ENCODE data around the gene OLA1. TPM values are rescaled to one million over a fixed set of nuclear protein-coding genes. Genes with fewer than 3 reads are reported as not detected.

Gene OLA1
- polyA plus RNA-seq, 3 donors = 140 to 160 (median 155) TPM

DNA sequence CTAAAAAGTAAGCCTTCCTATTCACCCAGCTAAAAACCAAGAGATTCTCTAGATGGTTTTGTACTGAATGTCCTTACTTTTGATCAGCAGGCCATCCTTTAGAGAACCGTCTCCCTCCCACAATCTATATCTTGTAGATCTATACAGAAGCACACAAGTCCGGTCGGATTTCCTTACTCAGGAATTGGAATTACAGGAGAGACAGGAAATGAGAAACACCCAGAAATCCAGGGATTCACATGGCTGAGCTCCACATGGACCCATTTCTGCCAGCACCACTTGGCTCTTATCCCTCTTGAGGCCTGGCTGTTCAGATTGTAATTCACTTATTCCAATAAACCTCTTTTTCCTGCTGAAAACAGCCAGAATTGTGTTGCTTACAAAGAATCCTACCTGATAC, 4.5 kb downstream of the OLA1 start:
- no peak for DNase-seq (ENCODE audit: extremely low read depth in 1 of 11, low read depth in 9 of 11, low spot score in 4 of 11)

DNA sequence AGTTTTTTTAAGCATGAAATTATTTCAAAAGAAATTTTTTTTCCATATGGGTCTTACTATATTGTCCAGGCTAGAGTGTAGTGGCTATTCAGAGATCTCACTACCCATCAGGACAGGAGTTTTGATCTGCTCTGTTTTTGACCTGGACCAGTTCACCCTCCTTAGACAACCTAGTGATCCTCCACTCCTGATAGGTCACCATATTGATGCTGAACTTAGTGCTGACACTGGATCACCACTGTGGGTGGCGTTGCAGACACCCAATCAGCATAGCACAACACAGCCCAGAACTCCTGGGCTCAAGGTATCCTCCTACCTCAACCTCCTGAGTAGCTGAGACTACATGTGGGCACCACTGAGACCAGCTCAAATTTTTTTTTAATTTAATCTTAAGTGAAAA, 8.2 kb downstream of the OLA1 start:
- no peak for DNase-seq (ENCODE audit: extremely low read depth in 1 of 11, low read depth in 9 of 11, low spot score in 4 of 11)

DNA sequence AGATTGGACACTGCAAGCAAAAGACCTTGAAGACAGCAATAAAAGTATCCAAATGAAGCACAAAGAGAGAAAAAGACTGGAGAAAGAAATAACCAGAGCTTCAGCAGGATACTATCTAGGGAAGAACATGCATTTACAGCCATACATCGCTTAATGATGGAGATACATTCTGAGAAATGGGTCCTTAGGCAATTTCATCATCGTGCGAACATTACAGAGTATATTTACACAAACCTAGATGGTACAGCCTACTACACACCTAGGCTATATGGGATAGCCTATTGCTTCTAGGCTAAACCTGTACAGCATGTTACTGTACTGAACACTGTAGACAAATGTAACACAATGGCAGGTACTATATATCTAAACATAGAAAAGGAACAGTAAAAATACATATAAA, 11.9 kb downstream of the OLA1 start:
- no peak for DNase-seq (ENCODE audit: extremely low read depth in 1 of 11, low read depth in 9 of 11, low spot score in 4 of 11)

DNA sequence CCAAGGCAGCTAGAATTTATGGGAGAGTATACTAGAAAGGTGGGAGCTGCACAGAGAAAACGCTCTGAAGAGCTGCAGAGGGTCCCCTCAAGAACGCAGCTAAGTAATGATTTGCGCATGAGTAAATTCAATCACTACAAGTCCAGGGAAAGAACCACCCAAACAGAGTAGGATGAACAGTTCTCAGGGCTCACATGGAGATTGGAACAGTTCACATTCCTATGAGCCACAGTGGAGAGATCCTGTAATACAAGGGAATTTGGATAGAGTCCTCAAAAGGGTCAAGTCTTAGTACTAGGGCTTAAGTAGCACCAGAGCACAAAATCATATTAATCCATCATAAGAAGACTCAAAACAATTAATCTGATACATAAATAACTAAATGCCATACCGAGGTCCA, 12.7 kb downstream of the OLA1 start:
- DNase-seq (ENCODE audit: extremely low read depth in 1 of 11, low read depth in 9 of 11, low spot score in 4 of 11) = no peak

DNA sequence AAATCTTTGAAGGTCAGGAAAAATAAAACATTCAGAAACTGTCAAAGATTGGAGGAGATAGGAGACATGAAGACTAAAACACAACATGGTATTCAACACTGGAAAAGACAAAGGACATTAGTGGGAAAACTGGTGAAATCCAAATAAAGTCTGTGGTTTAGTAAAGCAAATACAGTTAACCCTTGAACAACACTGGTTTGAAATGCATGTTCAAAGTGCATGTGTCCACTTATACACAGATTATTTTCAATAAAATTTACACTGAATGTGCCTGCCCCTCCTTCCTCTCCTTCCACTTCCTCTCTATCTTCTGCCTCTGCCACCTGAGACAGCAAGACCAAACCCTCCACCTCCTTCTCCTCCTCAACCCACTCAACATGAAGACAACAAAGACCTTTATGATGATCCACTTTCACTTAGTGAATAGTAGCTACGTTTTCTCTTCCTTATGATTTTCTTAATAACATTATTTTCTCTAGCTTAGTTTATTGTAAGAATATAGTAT, 14.5 kb downstream of the OLA1 start:
- no peak for DNase-seq (ENCODE audit: extremely low read depth in 1 of 11, low read depth in 9 of 11, low spot score in 4 of 11)

DNA sequence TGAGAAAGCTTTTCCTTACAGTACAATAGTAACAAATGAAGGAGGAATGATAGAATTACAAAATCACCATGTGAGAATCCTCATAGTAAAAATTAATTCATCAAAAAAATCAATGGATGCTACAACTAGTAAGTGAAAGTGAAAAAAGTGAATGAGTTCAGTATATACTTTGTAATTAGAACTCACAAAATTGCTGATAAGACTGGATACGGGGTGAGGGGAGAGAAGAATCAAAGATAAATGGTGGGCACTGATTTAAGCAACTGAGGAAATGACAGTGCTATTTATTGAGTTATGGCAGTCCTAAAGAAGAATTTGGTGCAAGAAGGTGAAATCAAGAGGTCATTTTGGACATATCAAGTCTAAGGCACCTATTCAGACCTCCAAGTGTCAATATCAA, 20.6 kb downstream of the OLA1 start:
- DNase-seq (ENCODE audit: extremely low read depth in 1 of 11, low read depth in 9 of 11, low spot score in 4 of 11) = no peak

DNA sequence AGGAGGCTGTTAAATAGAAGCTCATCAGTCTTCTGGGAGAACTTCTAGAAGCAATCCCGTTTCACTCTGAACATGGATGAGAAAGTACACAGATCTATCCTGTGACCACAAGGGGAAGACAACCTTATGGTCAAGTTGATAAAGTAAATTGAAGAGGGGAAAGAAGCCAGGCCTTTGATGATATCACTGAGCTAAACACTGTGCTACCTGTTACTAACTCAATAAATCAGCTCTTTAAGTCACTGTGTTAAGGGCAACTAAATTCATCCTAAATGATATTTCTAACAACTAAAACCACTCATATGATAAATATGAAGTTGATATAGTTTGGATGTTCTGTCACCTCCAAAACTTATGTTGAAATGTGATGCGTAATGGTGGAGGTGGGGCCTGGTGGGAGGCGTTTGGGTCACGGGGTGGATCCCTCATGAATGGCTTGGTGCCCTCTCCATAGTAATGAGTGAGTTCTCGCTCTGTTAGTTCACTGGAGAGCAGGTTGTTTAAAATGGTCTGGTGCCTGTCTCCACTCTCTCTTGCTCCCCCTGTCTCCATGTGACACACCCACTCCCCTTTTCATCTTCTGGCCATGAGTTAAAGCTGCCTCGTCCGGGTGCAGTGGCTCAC, 23.6 kb downstream of the OLA1 start:
- DNase-seq (ENCODE audit: extremely low read depth in 1 of 11, low read depth in 9 of 11, low spot score in 4 of 11) = no peak

DNA sequence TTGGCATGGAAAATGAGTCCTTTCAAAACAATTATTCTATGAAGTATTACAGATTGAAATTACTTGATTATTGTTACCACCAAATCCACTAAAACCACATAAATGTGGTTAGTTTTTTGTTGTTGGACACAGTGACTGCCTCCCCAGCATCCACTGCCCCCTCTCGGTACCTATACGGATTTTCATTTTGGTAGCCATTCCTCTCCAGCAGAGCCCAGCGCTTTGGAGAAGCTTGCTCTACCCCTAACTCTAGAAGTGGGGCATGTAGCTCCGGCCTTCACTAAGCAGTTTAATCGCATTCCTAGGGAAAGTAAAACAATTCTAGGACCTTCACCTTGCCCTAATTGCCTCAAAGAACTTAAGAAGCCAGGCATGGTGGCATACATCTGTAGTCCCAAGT, 24.2 kb downstream of the OLA1 start:
- no peak for DNase-seq (ENCODE audit: extremely low read depth in 1 of 11, low read depth in 9 of 11, low spot score in 4 of 11)

DNA sequence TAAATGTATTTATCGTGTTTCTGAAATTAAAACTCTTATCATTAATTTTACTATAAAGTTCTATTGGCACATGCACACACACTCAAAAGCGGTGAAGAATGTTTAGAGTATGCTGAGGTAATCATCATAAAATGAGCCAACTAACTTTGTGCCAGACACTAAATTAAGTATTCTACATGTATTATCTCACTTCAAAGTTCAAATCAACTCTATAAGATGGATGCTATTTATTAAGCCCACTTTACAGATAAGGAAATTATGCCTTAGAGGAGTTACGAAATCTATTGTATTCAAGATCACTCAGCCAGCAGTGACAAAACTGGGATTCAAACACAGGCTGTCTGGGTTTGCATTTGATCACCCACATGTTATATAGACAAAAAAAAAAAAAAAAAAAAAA, 24.9 kb downstream of the OLA1 start:
- no peak for DNase-seq (ENCODE audit: extremely low read depth in 1 of 11, low read depth in 9 of 11, low spot score in 4 of 11)

DNA sequence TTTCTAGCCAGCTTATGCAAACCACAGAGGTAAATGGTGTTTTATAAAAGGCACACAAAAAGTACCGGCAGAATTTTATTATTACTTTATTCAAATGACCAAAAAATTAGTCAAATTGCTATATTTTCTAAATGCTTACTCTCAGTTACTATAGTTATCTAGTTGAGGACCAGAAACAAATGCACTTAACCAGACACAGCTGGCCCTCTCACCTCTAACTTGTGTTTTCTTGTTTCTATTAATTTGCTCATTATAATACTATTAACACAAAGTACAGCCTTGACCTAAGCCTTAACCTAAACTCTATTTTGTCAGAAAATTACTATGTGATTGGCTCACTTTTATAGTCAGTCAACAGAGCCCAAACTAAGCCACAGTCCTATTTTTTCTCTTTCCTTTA, 26.2 kb downstream of the OLA1 start:
- no peak for DNase-seq (ENCODE audit: extremely low read depth in 1 of 11, low read depth in 9 of 11, low spot score in 4 of 11)

DNA sequence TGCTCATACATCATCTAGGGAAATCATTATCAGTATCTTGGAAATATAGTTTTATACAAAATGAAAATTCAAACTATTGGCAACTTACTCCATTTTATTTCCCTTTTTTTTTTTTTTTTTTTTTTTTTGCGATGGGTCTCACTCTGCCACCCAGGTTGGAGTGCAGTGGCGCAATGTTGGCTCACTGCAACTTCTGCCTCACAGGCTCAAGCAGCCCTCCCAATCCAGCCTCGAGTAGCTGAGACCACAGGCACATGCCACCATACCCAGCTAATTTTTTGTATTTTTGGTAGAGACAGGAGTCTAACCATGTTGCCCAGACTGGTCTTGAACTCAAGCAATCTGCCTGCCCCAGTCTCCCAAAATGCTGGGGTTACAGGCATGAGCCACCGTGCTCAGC, 29.0 kb downstream of the OLA1 start:
- no peak for DNase-seq (ENCODE audit: extremely low read depth in 1 of 11, low read depth in 9 of 11, low spot score in 4 of 11)

DNA sequence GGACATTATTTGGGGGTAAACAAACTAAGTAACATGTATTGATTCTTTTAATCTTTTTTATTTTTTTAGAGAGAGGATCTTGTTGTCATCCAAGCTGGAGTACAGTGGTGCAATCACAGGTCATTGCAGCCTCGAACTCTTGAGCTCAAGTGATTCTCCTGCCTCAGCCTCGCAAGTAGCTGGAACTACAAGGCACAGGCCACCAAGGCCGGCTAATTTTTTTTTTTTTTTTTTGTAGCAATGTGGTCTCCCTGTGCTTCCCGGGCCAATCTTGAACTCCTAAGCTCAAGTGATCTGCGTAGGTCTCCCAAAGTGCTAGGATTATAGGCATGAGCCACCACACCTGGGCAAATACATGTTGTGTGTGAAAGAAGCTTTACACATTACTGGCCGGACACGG, 29.6 kb downstream of the OLA1 start:
- DNase-seq (ENCODE audit: extremely low read depth in 1 of 11, low read depth in 9 of 11, low spot score in 4 of 11) = no peak

DNA sequence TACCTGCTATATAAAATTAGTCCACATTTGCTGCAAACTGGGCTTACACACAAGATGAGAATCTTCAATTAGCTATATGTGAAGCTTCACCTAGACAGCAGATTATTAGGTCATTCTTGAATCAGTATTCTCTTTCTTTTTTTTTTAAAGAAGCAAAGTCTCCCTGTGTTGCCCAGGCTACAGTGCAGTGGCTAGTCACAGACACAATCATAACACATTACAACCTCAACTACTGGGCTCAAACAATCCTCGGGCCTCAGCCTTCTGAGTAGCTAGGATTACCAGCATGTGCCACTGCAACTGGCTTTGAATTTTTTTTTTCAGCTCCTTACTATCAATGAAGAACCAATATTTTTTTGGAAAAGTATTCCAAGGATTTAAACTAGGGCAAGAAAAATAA, 30.5 kb downstream of the OLA1 start:
- no peak for DNase-seq (ENCODE audit: extremely low read depth in 1 of 11, low read depth in 9 of 11, low spot score in 4 of 11)

DNA sequence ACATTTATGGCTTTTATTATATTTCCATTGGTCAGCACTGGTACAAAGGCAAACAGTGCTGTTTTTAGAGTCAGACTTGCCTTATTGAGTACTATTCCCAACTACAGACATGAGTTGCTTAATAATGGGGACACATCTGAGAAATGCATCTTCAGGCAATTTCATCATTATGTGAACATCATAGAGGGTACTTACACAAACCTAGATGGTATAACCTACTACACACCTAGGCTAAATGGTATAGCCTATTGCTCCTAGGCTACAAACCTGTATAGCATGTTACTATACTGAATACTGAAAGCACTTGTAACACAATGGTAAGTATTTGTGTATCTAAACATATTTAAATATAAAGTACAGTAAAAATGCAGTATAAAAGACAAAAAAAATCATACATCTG, 36.4 kb downstream of the OLA1 start:
- no peak for DNase-seq (ENCODE audit: extremely low read depth in 1 of 11, low read depth in 9 of 11, low spot score in 4 of 11)

DNA sequence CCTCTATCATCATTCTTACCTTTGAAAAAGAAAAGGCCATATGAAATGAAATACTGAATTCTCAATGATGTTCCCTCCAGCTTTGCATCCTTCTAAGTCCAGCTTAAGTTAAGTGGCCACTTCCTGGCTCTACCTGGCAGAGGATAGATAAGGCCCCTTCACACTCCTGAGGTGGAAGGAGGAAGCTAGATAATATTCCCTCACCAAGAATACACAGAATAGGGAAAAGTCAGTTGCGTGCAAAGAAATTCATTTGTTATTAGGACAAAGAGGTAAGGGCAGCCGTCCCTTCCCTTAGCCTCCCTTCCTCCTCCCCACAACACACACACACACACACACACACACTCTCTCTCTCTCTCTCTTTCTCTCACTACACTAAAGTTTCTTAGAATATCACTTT, 37.5 kb downstream of the OLA1 start:
- no peak for DNase-seq (ENCODE audit: extremely low read depth in 1 of 11, low read depth in 9 of 11, low spot score in 4 of 11)

DNA sequence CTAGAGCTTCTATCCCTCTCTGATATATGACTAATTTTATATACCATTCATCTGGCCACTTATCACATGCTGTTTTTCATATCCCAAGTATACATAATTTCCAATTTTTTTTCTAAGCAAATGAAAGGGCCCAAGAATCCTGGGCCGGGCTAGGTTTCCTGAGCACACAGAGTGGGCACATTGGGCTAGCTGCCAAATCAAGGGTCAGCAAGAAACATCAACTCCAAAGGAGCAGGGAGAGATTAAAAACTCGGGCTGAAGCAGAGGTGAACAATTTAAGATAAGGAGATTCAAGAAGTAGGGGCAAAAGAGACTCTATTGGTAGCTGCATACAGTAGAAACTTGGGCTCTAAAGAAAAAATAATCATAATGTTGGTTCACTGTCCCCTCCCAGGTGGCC, 39.0 kb downstream of the OLA1 start:
- DNase-seq (ENCODE audit: extremely low read depth in 1 of 11, low read depth in 9 of 11, low spot score in 4 of 11) = no peak

DNA sequence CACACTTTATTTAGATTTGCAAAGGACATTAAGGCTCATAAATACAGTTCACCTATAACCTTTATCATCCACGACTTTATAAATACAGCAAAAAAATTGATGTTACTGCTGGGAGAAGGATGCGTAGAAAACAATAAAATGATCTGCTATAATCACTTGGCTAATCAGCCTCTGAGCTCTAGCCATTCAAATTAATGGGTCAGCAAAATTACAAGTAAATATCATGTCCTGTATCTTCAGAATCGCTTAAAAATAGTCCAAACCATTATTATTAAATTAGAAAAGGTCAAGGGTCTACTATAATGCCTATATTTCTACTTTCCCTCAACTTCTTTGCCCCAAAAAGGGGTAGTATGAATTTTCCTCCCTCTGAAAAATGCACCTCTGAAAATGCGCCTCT, 40.3 kb downstream of the OLA1 start:
- no peak for DNase-seq (ENCODE audit: extremely low read depth in 1 of 11, low read depth in 9 of 11, low spot score in 4 of 11)

DNA sequence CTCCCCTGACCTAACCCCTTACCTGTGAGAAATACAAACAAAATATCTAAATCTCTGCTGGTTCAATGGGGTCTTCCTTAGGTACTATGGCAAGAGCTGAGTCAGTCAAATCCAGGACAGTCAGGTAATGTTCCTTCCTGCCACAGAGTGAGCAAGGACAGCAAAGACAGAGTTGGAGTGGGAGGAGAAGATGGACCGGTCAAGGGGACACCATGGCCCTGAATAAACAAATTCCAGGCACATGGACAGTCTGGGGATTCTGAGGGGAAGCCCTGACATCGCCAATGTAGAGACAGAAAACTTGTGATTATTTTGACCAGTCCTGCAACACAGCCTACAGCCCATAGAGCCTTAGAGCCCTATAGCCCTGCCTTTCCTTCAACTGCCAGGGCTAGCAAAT, 42.8 kb downstream of the OLA1 start:
- no peak for DNase-seq (ENCODE audit: extremely low read depth in 1 of 11, low read depth in 9 of 11, low spot score in 4 of 11)

DNA sequence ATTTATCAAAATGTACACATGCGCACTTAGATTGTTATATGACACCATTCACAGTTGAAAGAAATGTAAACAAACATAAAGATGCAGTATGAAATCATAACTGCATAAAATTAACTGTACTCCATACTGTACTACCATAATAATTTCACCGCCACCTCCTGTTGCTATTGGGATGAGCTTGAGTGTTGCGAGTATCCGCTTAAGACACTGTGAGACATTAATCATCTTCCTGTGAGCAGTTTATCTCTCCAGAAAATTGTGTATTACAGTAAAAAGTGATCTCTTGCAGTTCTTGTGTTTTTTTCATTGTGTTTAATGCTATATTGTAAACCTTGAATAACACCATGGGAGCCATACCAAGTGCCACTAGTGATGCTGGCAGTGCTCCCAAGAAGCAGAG, 46.1 kb downstream of the OLA1 start:
- no peak for DNase-seq (ENCODE audit: extremely low read depth in 1 of 11, low read depth in 9 of 11, low spot score in 4 of 11)

DNA sequence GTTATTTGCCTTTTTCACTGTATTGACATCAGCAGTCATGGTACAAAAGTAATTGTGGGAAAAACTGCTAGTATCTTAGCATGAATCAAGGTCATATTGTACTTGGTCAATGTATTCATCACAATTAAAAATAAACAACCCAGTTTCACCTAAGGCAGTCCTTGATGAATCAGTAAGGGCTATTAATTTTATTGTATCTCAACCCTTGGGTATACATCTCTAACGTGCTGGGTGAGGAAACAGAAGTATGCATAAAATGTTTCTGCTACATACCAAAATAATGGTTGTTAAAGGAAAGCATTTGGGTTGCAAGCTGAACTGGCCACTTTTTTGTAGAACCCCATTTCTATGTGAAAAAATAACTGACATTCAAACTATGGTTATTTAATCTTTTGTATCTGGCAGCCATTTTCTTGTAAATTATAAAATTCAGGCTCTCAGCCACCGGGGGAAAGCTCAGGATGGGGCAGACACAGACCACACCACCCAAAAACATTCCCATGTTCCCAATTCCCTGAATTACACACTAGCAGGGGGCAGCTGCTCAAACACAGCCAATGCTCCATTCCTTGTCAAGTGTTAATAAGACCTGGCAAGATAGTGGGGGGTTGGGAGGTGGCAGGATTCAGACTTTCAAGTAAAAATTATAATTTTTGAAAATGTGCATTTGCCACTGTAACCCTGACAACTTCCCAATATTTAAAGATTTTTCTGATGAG, 49.3 kb downstream of the OLA1 start:
- DNase-seq (ENCODE audit: extremely low read depth in 1 of 11, low read depth in 9 of 11, low spot score in 4 of 11) = no peak

DNA sequence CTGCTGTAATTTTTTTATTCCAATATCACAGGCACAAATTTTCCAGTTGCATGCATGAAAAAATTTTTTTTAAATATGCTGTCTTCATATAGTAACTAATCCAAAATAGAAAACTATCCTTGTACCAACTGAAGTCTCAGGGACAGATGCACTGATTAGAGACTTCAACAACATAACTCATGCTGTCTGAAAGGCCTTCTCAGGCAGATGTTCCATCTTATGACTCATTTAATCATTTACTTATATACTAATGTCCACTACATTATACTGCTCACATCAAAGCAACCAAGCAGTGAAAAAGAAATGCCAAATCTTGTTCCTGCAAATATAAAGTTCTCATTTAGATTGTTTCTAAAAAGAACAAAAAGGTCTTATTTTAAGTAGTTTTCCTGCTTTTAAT, 53.1 kb downstream of the OLA1 start:
- no peak for DNase-seq (ENCODE audit: extremely low read depth in 1 of 11, low read depth in 9 of 11, low spot score in 4 of 11)
